UCSD-AML1 (cell line): Measurements from ENCODE around the gene VAMP5.
"Not testable (repeated sequence)": the region's sequence is repeated elsewhere in the genome, so short reads cannot be mapped to it uniquely, and the experiment has no call there.

Experiments used
- DNase-seq: peaks from one replicate; lab custom pipeline; 2025; ENCODE audit not compliant: unreplicated experiment; lab: John Stamatoyannopoulos, UW

Gene VAMP5

GRCh38 chr2:85549826-85550225 is 34.4 kb upstream of the VAMP5 start:
- DNase-seq: no peak

- DNase-seq: no peak
Measured at GRCh38 chr2:85550486-85550885, 33.7 kb upstream of the VAMP5 start.

- peak; percentile 75 for DNase-seq
Measured at GRCh38 chr2:85551698-85552678, 32.2 kb upstream of the VAMP5 start.

- DNase-seq: no peak
Measured at GRCh38 chr2:85553184-85553583, 31.0 kb upstream of the VAMP5 start.

- DNase-seq: no peak
Measured at GRCh38 chr2:85554980-85555612, 29.1 kb upstream of the VAMP5 start.

GRCh38 chr2:85557130-85557529 is 27.1 kb upstream of the VAMP5 start:
- DNase-seq: no peak

- no peak for DNase-seq
Measured at GRCh38 chr2:85558160-85558559, 26.1 kb upstream of the VAMP5 start.

- not testable (repeated sequence) for DNase-seq
Measured at GRCh38 chr2:85560403-85560726, 23.9 kb upstream of the VAMP5 start.

- no peak for DNase-seq
Measured at GRCh38 chr2:85560812-85561279, 23.4 kb upstream of the VAMP5 start.

GRCh38 chr2:85561280-85562212 is 22.7 kb upstream of the VAMP5 start, which contains the start of gene GGCX:
TSS of gene GGCX (minus strand) at chr2:85561493. CDS start at chr2:85561428, 65 bp downstream.
- DNase-seq: peak; percentile 94

GRCh38 chr2:85564144-85564563 is 20.1 kb upstream of the VAMP5 start:
- DNase-seq: no peak

- DNase-seq: no peak
Measured at GRCh38 chr2:85566265-85566664, 18.0 kb upstream of the VAMP5 start.

- no peak for DNase-seq
Measured at GRCh38 chr2:85575739-85576138, 8.5 kb upstream of the VAMP5 start.

- no peak for DNase-seq
Measured at GRCh38 chr2:85577063-85577385, 7.2 kb upstream of the VAMP5 start.

GRCh38 chr2:85577386-85578242 is 6.6 kb upstream of the VAMP5 start, which contains the start of gene VAMP8:
TSS of gene VAMP8 (plus strand) at chr2:85577586. CDS start at chr2:85577647, 61 bp downstream.
- peak; percentile 71 for DNase-seq

GRCh38 chr2:85578243-85579180 is 5.7 kb upstream of the VAMP5 start:
- peak; percentile 67 for DNase-seq

GRCh38 chr2:85579266-85579935 is 4.8 kb upstream of the VAMP5 start:
- DNase-seq: peak; percentile 44

- DNase-seq: no peak
Measured at GRCh38 chr2:85580206-85580605, 4.0 kb upstream of the VAMP5 start.
